HepG2 (cell line): ENCODE results near the gene NFKB2. TPM values are rescaled to one million over a fixed set of nuclear protein-coding genes. Genes with fewer than 3 reads are reported as not detected.

Source experiments
- CREB3 ChIP-seq: sonication (generic); formaldehyde crosslinking; IDR thresholded peaks from 2 replicates; pipeline ENCODE4 v1.5.0; 2020; ENCODE audit warnings: missing genetic modification reagents
- FOXP1 ChIP-seq, 2 experiments: fragments of 450-650 bp in 1 of 2; IDR thresholded peaks; 2 replicates each; pipeline ENCODE4 v1.6.1; 2017 to 2018; ENCODE audit warnings: antibody characterized with exemption in 1 of 2
- HDAC6 ChIP-seq: fragments of 200-600 bp; sonication (generic); IDR thresholded peaks from 2 replicates; pipeline ENCODE4 v1.7.0; 2017; ENCODE audit warnings: mild to moderate bottlenecking, antibody characterized with exemption, low read length, low read depth
- PRMT3 ChIP-seq: sonication (generic); formaldehyde crosslinking; IDR thresholded peaks from 2 replicates; pipeline ENCODE4 v1.8.1; 2022; ENCODE audit warnings: low read depth, mild to moderate bottlenecking, moderate library complexity, missing genetic modification reagents, borderline replicate concordance
- PRPF4 ChIP-seq: fragments of 200-400 bp; formaldehyde crosslinking; IDR thresholded peaks from 2 replicates; pipeline ENCODE4 v1.6.1; 2016; ENCODE audit warnings: low read length, low read depth; ENCODE audit not compliant: poor library complexity, severe bottlenecking
- SRF ChIP-seq: IDR thresholded peaks from 2 replicates; pipeline ENCODE4 v1.6.1; 2011; ENCODE audit warnings: mild to moderate bottlenecking, low read depth, low read length, moderate library complexity
- polyA plus RNA-seq, 8 experiments: library from polyadenylated mRNA; depleted of rRNA in 3 of 8; stranded (reverse) in 7 of 8; unstranded in 1 of 8; fragments of >200 nt; fragmentation: Illumina TruSeq in 4 of 8; extraction: Trizol in 4 of 8; gene quantifications; 2 replicates each; pipeline versions ENCODE4 v1.2.1 to v1.2.3, GENCODE V29; 2011 to 2016; ENCODE audit warnings: low read depth in 4 of 8, missing spikeins in 1 of 8, mixed read lengths in 1 of 8; ENCODE audit not compliant: insufficient read depth in 1 of 8
- total RNA-seq, 5 experiments: library from RNA; depleted of rRNA; stranded (reverse); fragments of >200 nt; fragmentation: Illumina TruSeq; extraction: Trizol; gene quantifications; 2 replicates each; pipeline ENCODE4 v1.2.3, GENCODE V29; 2016; ENCODE audit warnings: low read depth in 1 of 5
- TF ChIP-seq, protein P1 (sequence below): sonication (generic); formaldehyde crosslinking; IDR thresholded peaks from 2 replicates; pipeline ENCODE4 v1.9.0; 2021; ENCODE audit warnings: missing genetic modification reagents, mild to moderate bottlenecking, borderline replicate concordance
- TF ChIP-seq, protein P2 (sequence below): sonication (generic); formaldehyde crosslinking; IDR thresholded peaks from 2 replicates; pipeline ENCODE4 v1.8.0; 2023; ENCODE audit warnings: mild to moderate bottlenecking, missing genetic modification reagents
- TF ChIP-seq, protein P3 (sequence below): sonication (generic); formaldehyde crosslinking; IDR thresholded peaks from 2 replicates; pipeline ENCODE4 v1.8.1; 2022; ENCODE audit warnings: mild to moderate bottlenecking, missing genetic modification reagents
- TF ChIP-seq, protein P4 (sequence below): sonication (generic); formaldehyde crosslinking; IDR thresholded peaks from 2 replicates; pipeline ENCODE4 v1.4.0; 2020; ENCODE audit warnings: missing genetic modification reagents, low read depth, mild to moderate bottlenecking, borderline replicate concordance
- TF ChIP-seq, protein P5 (sequence below): sonication (generic); formaldehyde crosslinking; IDR thresholded peaks from 2 replicates; pipeline ENCODE4 v1.5.1; 2020; ENCODE audit warnings: mild to moderate bottlenecking, missing genetic modification reagents, moderate library complexity
- TF ChIP-seq, protein P6 (sequence below): sonication (generic); formaldehyde crosslinking; IDR thresholded peaks from 2 replicates; pipeline ENCODE4 v1.4.0; 2020; ENCODE audit warnings: missing genetic modification reagents, borderline replicate concordance

The NFKB2 gene
- total and polyA plus RNA-seq, 2 of the 13 experiments (the other 11 are each of a cell fraction or from before 2014, with no cell fraction given) = 7.7 to 12.5 TPM

DNA sequence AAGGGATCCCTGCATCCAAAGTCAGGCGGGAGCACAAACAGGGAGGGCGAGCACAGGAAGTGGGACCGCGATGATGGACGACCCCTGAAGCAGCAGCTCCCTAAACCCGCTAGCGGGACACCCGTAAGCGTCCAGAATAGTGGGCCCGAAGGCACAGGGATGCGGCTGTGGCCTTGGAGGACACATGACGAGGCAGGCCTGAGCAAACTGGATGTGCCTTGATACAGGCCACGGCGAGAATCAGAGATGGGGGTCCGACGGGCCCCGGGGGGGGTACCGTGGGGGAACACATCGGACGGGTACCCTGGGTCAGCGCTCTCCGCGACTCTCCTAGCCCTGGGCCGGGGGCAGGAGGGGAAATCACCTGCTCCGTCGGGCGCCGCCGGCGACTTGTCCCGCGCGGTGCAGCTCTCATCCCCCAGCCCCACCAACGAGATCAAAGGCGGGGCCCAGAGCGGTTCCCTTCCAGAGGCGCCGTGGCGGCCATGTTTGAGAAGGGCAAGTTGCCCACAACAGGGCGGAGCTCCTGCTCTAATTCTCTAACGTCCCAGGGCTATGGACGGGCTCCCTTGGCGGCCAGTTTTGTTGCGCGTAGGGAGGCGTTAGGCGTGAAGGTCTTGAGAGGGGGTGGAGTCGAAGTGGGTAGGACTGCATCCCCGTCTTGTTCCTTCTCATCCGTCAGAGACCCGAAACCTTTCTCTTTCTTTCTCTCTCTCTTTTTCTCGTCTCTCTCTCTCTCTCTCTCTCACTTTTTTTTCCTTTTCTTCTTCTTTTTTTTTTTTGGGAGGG is 36.9 kb downstream of the NFKB2 start, which contains the start of gene CUEDC2 (continued):
- TF ChIP-seq, protein P1, sequence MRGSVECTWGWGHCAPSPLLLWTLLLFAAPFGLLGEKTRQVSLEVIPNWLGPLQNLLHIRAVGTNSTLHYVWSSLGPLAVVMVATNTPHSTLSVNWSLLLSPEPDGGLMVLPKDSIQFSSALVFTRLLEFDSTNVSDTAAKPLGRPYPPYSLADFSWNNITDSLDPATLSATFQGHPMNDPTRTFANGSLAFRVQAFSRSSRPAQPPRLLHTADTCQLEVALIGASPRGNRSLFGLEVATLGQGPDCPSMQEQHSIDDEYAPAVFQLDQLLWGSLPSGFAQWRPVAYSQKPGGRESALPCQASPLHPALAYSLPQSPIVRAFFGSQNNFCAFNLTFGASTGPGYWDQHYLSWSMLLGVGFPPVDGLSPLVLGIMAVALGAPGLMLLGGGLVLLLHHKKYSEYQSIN (CRISPR knock-in tag) = no peak
- TF ChIP-seq, protein P2, sequence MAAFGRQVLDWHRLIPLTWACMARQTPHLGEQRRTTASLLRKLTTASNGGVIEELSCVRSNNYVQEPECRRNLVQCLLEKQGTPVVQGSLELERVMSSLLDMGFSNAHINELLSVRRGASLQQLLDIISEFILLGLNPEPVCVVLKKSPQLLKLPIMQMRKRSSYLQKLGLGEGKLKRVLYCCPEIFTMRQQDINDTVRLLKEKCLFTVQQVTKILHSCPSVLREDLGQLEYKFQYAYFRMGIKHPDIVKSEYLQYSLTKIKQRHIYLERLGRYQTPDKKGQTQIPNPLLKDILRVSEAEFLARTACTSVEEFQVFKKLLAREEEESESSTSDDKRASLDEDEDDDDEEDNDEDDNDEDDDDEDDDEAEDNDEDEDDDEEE (CRISPR knock-in tag) = no peak; the same call in 1 of the 2 replicates
- TF ChIP-seq SRF = no peak
- no peak for TF ChIP-seq HDAC6
- TF ChIP-seq PRMT3 (CRISPR knock-in tag) = no peak
- TF ChIP-seq, protein P3, sequence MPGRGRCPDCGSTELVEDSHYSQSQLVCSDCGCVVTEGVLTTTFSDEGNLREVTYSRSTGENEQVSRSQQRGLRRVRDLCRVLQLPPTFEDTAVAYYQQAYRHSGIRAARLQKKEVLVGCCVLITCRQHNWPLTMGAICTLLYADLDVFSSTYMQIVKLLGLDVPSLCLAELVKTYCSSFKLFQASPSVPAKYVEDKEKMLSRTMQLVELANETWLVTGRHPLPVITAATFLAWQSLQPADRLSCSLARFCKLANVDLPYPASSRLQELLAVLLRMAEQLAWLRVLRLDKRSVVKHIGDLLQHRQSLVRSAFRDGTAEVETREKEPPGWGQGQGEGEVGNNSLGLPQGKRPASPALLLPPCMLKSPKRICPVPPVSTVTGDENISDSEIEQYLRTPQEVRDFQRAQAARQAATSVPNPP (CRISPR knock-in tag) = 0 out of 2 replicates have a peak, but pooled peaks have one; percentile 29
- TF ChIP-seq FOXP1 (IDR thresholded peaks at IDR 0.05) = no peak
- TF ChIP-seq FOXP1 (CRISPR knock-in tag; IDR thresholded peaks at IDR 0.05) = no peak
- TF ChIP-seq, protein P4, sequence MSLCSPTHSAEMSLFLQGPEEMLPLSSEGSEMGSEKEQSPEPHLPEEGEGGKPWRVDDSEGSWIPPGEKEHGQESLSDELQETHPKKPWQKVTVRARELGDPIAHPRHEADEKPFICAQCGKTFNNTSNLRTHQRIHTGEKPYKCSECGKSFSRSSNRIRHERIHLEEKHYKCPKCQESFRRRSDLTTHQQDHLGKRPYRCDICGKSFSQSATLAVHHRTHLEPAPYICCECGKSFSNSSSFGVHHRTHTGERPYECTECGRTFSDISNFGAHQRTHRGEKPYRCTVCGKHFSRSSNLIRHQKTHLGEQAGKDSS (CRISPR knock-in tag) = 0 out of 2 replicates have a peak, but pooled peaks have one; percentile 62
- TF ChIP-seq, protein P5, sequence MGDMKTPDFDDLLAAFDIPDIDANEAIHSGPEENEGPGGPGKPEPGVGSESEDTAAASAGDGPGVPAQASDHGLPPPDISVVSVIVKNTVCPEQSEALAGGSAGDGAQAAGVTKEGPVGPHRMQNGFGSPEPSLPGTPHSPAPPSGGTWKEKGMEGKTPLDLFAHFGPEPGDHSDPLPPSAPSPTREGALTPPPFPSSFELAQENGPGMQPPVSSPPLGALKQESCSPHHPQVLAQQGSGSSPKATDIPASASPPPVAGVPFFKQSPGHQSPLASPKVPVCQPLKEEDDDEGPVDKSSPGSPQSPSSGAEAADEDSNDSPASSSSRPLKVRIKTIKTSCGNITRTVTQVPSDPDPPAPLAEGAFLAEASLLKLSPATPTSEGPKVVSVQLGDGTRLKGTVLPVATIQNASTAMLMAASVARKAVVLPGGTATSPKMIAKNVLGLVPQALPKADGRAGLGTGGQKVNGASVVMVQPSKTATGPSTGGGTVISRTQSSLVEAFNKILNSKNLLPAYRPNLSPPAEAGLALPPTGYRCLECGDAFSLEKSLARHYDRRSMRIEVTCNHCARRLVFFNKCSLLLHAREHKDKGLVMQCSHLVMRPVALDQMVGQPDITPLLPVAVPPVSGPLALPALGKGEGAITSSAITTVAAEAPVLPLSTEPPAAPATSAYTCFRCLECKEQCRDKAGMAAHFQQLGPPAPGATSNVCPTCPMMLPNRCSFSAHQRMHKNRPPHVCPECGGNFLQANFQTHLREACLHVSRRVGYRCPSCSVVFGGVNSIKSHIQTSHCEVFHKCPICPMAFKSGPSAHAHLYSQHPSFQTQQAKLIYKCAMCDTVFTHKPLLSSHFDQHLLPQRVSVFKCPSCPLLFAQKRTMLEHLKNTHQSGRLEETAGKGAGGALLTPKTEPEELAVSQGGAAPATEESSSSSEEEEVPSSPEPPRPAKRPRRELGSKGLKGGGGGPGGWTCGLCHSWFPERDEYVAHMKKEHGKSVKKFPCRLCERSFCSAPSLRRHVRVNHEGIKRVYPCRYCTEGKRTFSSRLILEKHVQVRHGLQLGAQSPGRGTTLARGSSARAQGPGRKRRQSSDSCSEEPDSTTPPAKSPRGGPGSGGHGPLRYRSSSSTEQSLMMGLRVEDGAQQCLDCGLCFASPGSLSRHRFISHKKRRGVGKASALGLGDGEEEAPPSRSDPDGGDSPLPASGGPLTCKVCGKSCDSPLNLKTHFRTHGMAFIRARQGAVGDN (CRISPR knock-in tag) = peak; percentile 87
- TF ChIP-seq, protein P6, sequence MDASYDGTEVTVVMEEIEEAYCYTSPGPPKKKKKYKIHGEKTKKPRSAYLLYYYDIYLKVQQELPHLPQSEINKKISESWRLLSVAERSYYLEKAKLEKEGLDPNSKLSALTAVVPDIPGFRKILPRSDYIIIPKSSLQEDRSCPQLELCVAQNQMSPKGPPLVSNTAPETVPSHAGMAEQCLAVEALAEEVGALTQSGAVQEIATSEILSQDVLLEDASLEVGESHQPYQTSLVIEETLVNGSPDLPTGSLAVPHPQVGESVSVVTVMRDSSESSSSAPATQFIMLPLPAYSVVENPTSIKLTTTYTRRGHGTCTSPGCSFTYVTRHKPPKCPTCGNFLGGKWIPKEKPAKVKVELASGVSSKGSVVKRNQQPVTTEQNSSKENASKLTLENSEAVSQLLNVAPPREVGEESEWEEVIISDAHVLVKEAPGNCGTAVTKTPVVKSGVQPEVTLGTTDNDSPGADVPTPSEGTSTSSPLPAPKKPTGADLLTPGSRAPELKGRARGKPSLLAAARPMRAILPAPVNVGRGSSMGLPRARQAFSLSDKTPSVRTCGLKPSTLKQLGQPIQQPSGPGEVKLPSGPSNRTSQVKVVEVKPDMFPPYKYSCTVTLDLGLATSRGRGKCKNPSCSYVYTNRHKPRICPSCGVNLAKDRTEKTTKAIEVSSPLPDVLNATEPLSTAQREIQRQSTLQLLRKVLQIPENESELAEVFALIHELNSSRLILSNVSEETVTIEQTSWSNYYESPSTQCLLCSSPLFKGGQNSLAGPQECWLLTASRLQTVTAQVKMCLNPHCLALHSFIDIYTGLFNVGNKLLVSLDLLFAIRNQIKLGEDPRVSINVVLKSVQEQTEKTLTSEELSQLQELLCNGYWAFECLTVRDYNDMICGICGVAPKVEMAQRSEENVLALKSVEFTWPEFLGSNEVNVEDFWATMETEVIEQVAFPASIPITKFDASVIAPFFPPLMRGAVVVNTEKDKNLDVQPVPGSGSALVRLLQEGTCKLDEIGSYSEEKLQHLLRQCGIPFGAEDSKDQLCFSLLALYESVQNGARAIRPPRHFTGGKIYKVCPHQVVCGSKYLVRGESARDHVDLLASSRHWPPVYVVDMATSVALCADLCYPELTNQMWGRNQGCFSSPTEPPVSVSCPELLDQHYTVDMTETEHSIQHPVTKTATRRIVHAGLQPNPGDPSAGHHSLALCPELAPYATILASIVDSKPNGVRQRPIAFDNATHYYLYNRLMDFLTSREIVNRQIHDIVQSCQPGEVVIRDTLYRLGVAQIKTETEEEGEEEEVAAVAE (CRISPR knock-in tag) = no peak; the same call in 1 of the 2 replicates
- TF ChIP-seq PRPF4 = no peak
- TF ChIP-seq CREB3 (CRISPR knock-in tag) = no peak
